ENCODE data around the gene ARHGAP44. TPM values are rescaled to one million over a fixed set of nuclear protein-coding genes. Genes with fewer than 3 reads are reported as not detected.

ARHGAP44 gene
- total RNA-seq, 4 donors from 2014 or later, result 3.5 to 7.8 (median 5.8) TPM

DNA sequence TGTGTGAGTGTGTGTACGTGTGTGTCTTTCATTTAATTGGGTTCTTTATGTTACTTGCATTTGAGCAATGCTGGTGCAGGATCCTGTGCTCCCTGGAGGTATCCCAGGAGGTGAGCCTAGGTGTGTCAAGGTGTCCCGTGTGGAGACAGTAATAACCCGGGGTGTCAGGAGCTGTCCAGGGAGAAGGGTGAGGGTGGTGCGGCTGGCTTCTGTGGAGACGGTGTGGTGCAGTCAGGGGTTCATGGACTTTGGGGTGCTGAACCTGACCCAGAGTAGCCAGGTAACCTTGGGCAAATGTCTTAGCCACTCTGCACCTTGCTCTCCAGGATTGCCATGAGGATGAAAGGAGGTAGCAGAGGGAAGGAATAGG, 235.9 kb downstream of the ARHGAP44 start:
- Histone ChIP-seq H3K4me3 (no peak overlapping the region), H3K9me3 (no peaks in the 10 kb centered on the region), H3K27ac (replicated peaks in 1 of 4) (no peak overlapping the region), H3K4me1 (peaks cover 0 to 9% (median 8%) of the 10 kb centered on the region in 4 donors), H3K27me3 (peaks cover 0 to 9% (median 0%) of the 10 kb centered on the region in 4 donors), H3K36me3 (no peaks in the 10 kb centered on the region)
- TF ChIP-seq POLR2A (IDR thresholded peaks at IDR 0.05; ENCODE audit: low read depth) (no peak), CTCF (IDR thresholded peaks at IDR 0.05) (no peak)
- 77% methylated on average over 5 of the region's 5 CpGs for WGBS
- intact Hi-C loops (cut with DNase I), result no loop called here
- no peak for DNase-seq (ENCODE audit: extremely low spot score)

- TF ChIP-seq CTCF (IDR thresholded peaks at IDR 0.05), result no peak
- no peak for TF ChIP-seq POLR2A (IDR thresholded peaks at IDR 0.05; ENCODE audit: low read depth)
- no peak for TF ChIP-seq POLR2AphosphoS5 (IDR thresholded peaks at IDR 0.05)
- no peak for TF ChIP-seq EP300 (IDR thresholded peaks at IDR 0.05)
- H3K4me3 ChIP-seq, result no peak overlapping the region
- peaks cover 0 to 9% (median 8%) of the 10 kb centered on the region in 4 donors for H3K4me1 ChIP-seq
- no peak for DNase-seq (ENCODE audit: extremely low spot score)
- peaks cover 0 to 9% (median 0%) of the 10 kb centered on the region in 4 donors for H3K27me3 ChIP-seq
- intact Hi-C loops (cut with DNase I), result no loop called here
- no peak overlapping the region for H3K27ac ChIP-seq (replicated peaks in 1 of 4)
- H3K9me3 ChIP-seq, result no peaks in the 10 kb centered on the region
- no peaks in the 10 kb centered on the region for H3K36me3 ChIP-seq
Observed at GRCh38 chr17:13025687-13026086, 236.4 kb downstream of the ARHGAP44 start.

GRCh38 chr17:13027246-13027645, 237.9 kb downstream of the ARHGAP44 start:
- Histone ChIP-seq H3K27ac (replicated peaks in 1 of 4) (no peak overlapping the region), H3K27me3 (peaks cover 0 to 9% (median 0%) of the 10 kb centered on the region in 4 donors), H3K4me1 (peaks cover 0 to 16% (median 11%) of the 10 kb centered on the region in 4 donors), H3K9me3 (no peaks in the 10 kb centered on the region), H3K36me3 (no peaks in the 10 kb centered on the region), H3K4me3 (no peak overlapping the region)
- WGBS, result 89% methylated on average over 5 of the region's 5 CpGs
- intact Hi-C loops (cut with DNase I), result no loop called here
- DNase-seq (ENCODE audit: extremely low spot score), result no peak
- TF ChIP-seq POLR2A (IDR thresholded peaks at IDR 0.05; ENCODE audit: low read depth) (no peak), CTCF (IDR thresholded peaks at IDR 0.05) (no peak), POLR2AphosphoS5 (IDR thresholded peaks at IDR 0.05) (no peak)

DNA sequence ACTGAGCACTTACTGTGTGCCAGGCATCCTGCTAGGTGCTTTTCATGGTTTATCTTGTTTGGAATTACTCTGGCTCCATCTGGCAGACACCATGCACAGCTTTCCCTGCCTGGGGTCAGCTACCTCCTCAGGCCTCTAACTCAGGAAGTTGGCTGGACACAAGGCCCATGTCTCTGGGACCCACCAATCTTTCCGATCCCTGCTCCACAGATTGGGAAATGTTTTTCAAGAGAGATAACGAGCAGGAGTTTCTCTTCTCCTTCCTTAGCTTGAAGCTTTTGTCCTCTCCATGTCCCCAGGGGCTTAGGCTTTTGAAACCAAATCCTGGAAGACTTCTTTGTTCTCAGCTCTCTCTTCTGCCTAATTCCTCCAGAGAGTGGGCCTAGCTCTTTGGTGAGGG, 240.0 kb downstream of the ARHGAP44 start:
- Histone ChIP-seq H3K4me1 (peaks cover 0 to 13% (median 8%) of the 10 kb centered on the region in 4 donors), H3K4me3 (no peak overlapping the region), H3K27me3 (peaks cover 0 to 9% (median 0%) of the 10 kb centered on the region in 4 donors), H3K36me3 (no peaks in the 10 kb centered on the region), H3K27ac (replicated peaks in 1 of 4) (no peak overlapping the region), H3K9me3 (peaks cover 0 to under 1% (median 0%) of the 10 kb centered on the region in 4 donors)
- no peak for TF ChIP-seq EP300 (IDR thresholded peaks at IDR 0.05)
- no peak for TF ChIP-seq POLR2AphosphoS5 (IDR thresholded peaks at IDR 0.05)
- TF ChIP-seq POLR2A (IDR thresholded peaks at IDR 0.05; ENCODE audit: low read depth), result no peak
- TF ChIP-seq CTCF (IDR thresholded peaks at IDR 0.05), result no peak
- no peak for DNase-seq (ENCODE audit: extremely low spot score)
- WGBS, result 86% methylated on average over 2 of the region's 2 CpGs
- intact Hi-C loops (cut with DNase I), result no loop called here

DNA sequence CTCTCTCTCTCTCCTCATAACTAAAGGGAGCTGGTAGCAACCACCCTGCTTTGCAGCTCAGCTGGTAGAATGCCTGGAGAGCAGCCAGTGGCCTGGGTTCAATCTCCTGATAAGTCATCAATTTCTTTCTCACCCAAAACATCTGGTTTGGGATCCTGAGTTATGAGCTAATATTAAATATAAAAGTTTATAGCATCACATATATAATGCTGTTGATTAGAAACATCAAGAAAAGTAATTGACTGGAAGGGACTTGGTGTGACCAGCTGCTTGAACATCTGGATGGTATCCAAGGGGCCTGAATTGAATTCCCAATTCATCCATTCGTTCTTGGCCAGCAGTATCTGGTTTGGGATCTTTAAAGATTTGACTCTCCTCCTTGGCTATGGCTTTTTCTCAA, 240.8 kb downstream of the ARHGAP44 start:
- peaks cover 0 to 8% (median under 1%) of the 10 kb centered on the region in 4 donors for H3K9me3 ChIP-seq
- intact Hi-C loops (cut with DNase I), result no loop called here
- 44% methylated on average over 1 of the region's 1 CpG for WGBS

More for the DNA sequence above, 240.8 kb downstream of the ARHGAP44 start:
- no peaks in the 10 kb centered on the region for H3K36me3 ChIP-seq
- peaks cover 0 to 9% (median 0%) of the 10 kb centered on the region in 4 donors for H3K27me3 ChIP-seq
- no peak for DNase-seq (ENCODE audit: extremely low spot score)
- TF ChIP-seq CTCF (IDR thresholded peaks at IDR 0.05) (no peak), POLR2AphosphoS5 (IDR thresholded peaks at IDR 0.05) (no peak), EP300 (IDR thresholded peaks at IDR 0.05) (no peak), POLR2A (IDR thresholded peaks at IDR 0.05; ENCODE audit: low read depth) (no peak)
- H3K27ac ChIP-seq (replicated peaks in 1 of 4), result no peak overlapping the region
- no peak overlapping the region for H3K4me3 ChIP-seq
- H3K4me1 ChIP-seq, result peaks cover 0 to 9% (median 3%) of the 10 kb centered on the region in 4 donors

All from esophagus muscularis mucosa (tissue), 4 donors.